ENCODE measurements around the gene MAGED1.

Gene MAGED1

GRCh38 chrX:51870354-51870753 is 23.1 kb upstream of the MAGED1 start:
- H3K9me2 ChIP-seq (replicated peaks; ENCODE audit: low read depth, low read length): no peaks in the 10 kb centered on the region
- no peak overlapping the region for H2AFZ ChIP-seq (ENCODE audit: low read length)
- H3K9me3 ChIP-seq (ENCODE audit: insufficient read depth, low read depth, low read length): no peaks in the 10 kb centered on the region
- H3K79me2 ChIP-seq (ENCODE audit: insufficient read depth, low read length): peaks cover 44% of the 10 kb centered on the region
- no peak overlapping the region for H3K9ac ChIP-seq (ENCODE audit: low read depth, low read length, poor library complexity, severe bottlenecking)
- no peak overlapping the region for H3K4me3 ChIP-seq (ENCODE audit: low read length, poor library complexity, severe bottlenecking)
- no peaks in the 10 kb centered on the region for H3K27me3 ChIP-seq (ENCODE audit: insufficient read depth, low read length, poor library complexity, severe bottlenecking)
- H3K4me1 ChIP-seq (ENCODE audit: insufficient read depth, low read length, poor library complexity, severe bottlenecking): no peaks in the 10 kb centered on the region
- TF ChIP-seq CTCF (conservative IDR thresholded peaks at IDR 0.05; ENCODE audit: low read length): no peak
- no peak for TF ChIP-seq EZH2phosphoT487 (IDR thresholded peaks at IDR 0.05; ENCODE audit: borderline replicate concordance)
- H3F3A ChIP-seq (ENCODE audit: low read depth): no peaks in the 10 kb centered on the region
- H3K4me2 ChIP-seq (ENCODE audit: low read depth, low read length, poor library complexity, severe bottlenecking): no peak overlapping the region
- no peaks in the 10 kb centered on the region for H4K20me1 ChIP-seq (ENCODE audit: insufficient read depth, low read length, poor library complexity, severe bottlenecking)
- H3K36me3 ChIP-seq (ENCODE audit: insufficient read depth, low read length): no peaks in the 10 kb centered on the region

DNA sequence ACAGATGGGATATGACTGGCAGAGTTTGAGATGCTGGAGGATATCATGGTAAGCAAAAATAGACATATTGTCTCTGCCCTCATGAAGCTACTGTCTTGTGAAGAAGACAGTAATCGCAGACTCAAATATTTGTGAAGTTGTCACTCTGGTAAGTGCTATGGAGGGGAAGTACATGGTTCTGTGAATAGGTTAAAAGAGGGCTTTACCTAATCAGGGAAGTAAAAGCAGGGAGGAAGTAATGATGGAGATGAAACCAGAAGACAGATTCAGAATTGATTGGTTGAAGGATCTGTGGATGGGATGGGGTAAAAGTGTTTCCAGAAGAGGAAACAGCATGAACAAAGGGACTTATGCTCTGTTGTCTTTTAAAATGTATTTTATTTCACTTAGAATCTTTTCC is 19.3 kb upstream of the MAGED1 start:
- Histone ChIP-seq H3K4me1 (ENCODE audit: insufficient read depth, low read length, poor library complexity, severe bottlenecking) (no peaks in the 10 kb centered on the region), H3K36me3 (ENCODE audit: insufficient read depth, low read length) (no peaks in the 10 kb centered on the region; the same call in 1 of the 2 replicates), H3F3A (ENCODE audit: low read depth) (no peaks in the 10 kb centered on the region), H3K79me2 (ENCODE audit: insufficient read depth, low read length) (peaks cover 12% of the 10 kb centered on the region), H3K9me2 (replicated peaks; ENCODE audit: low read depth, low read length) (no peaks in the 10 kb centered on the region), H4K20me1 (ENCODE audit: insufficient read depth, low read length, poor library complexity, severe bottlenecking) (no peaks in the 10 kb centered on the region), H3K9me3 (ENCODE audit: insufficient read depth, low read depth, low read length) (no peaks in the 10 kb centered on the region), H3K9ac (ENCODE audit: low read depth, low read length, poor library complexity, severe bottlenecking) (no peak overlapping the region), H3K27me3 (ENCODE audit: insufficient read depth, low read length, poor library complexity, severe bottlenecking) (no peaks in the 10 kb centered on the region), H3K4me2 (ENCODE audit: low read depth, low read length, poor library complexity, severe bottlenecking) (no peak overlapping the region), H3K4me3 (ENCODE audit: low read length, poor library complexity, severe bottlenecking) (no peak overlapping the region), H2AFZ (ENCODE audit: low read length) (no peak overlapping the region)
- TF ChIP-seq CTCF (conservative IDR thresholded peaks at IDR 0.05; ENCODE audit: low read length) (no peak), EZH2phosphoT487 (IDR thresholded peaks at IDR 0.05; ENCODE audit: borderline replicate concordance) (no peak)

DNA sequence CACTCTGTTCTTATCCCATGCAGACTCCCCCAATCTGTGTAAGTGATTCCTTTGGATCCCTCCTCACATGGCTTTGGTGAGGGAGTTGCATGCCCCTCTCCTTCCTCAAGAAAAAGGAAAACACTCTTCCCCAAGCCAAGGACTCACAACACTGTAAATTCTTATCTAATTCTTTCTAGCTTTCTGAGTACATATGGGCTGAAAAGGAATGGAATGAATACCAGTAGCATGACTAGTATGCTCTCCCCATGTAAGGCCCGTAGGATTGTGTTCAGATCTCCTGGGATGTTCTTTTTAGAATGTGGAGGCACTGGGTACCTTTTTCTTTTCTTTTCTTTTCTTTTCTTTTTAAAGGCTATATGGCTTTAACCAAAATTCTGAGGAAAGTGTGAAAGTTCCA is 17.0 kb upstream of the MAGED1 start:
- TF ChIP-seq EZH2phosphoT487 (IDR thresholded peaks at IDR 0.05; ENCODE audit: borderline replicate concordance): no peak
- no peak for TF ChIP-seq CTCF (conservative IDR thresholded peaks at IDR 0.05; ENCODE audit: low read length)
- H3K4me2 ChIP-seq (ENCODE audit: low read depth, low read length, poor library complexity, severe bottlenecking): no peak overlapping the region
- H3K79me2 ChIP-seq (ENCODE audit: insufficient read depth, low read length): peaks cover 8% of the 10 kb centered on the region
- H3K9ac ChIP-seq (ENCODE audit: low read depth, low read length, poor library complexity, severe bottlenecking): no peak overlapping the region
- no peak overlapping the region for H2AFZ ChIP-seq (ENCODE audit: low read length)
- no peaks in the 10 kb centered on the region for H3K9me3 ChIP-seq (ENCODE audit: insufficient read depth, low read depth, low read length)
- no peaks in the 10 kb centered on the region for H4K20me1 ChIP-seq (ENCODE audit: insufficient read depth, low read length, poor library complexity, severe bottlenecking)
- H3F3A ChIP-seq (ENCODE audit: low read depth): no peaks in the 10 kb centered on the region
- no peak overlapping the region for H3K4me3 ChIP-seq (ENCODE audit: low read length, poor library complexity, severe bottlenecking)
- no peaks in the 10 kb centered on the region for H3K9me2 ChIP-seq (replicated peaks; ENCODE audit: low read depth, low read length)
- no peaks in the 10 kb centered on the region for H3K4me1 ChIP-seq (ENCODE audit: insufficient read depth, low read length, poor library complexity, severe bottlenecking)
- no peaks in the 10 kb centered on the region; the same call in 1 of the 2 replicates for H3K36me3 ChIP-seq (ENCODE audit: insufficient read depth, low read length)
- no peaks in the 10 kb centered on the region for H3K27me3 ChIP-seq (ENCODE audit: insufficient read depth, low read length, poor library complexity, severe bottlenecking)

Measured in Loucy (cell line).